ENCODE measurements around the gene C1QL4. TPM values are rescaled to one million over a fixed set of nuclear protein-coding genes. Genes with fewer than 3 reads are reported as not detected.
A peak's percentile ranks its signal among the peaks of the same experiment; 100 is the strongest.

C1QL4 gene
- total and polyA plus RNA-seq, 2 donors (not counting 1 experiment from before 2014, with no cell fraction given), result 0.17 TPM; not detected in 1

DNA sequence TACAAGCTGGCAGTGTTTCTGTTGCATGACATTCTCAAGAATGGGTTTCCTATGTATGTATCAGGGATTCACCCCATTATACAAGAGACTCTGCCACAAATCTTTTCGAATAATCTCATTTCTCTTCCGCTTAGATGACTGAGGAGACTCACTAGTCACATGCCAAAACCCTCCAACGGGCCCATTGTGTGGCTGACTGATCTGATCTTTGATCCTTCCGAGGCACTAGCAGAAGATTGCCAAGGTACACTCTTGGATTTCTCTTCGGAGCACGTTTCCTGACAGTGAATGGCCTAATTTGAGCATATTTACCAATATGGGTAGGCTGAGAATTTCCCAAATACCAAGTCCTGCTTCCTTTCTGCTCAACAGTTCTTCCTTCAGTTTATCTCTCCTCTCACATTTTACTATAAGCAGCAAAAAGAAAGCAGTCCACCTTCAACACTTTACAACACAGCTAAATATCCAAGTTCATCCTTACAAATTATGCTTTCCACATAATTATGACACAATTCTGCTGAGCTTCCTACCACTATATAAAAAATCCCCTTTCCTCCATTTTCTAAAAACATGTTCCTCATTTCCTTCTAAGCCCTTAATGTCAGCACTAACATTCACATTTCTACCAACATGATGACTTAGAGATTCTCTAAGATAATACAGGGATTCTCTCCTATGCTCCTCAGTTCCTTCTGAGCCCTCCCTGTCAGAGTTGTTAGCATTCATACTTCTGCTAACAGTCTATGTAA, 31.1 kb downstream of the C1QL4 start:
- Histone ChIP-seq H3K27ac (ENCODE audit: insufficient read depth, low read length) (no peak overlapping the region), H3K4me2 (ENCODE audit: extremely low read depth, insufficient read depth, low read length) (no peak overlapping the region), H3K27me3 (ENCODE audit: control insufficient read depth, insufficient read depth, low read length) (peaks cover 5% of the 10 kb centered on the region), H2AFZ (ENCODE audit: low read length) (no peak overlapping the region), H3K4me1 (ENCODE audit: control insufficient read depth, extremely low read depth, insufficient read depth, low read length) (no peaks in the 10 kb centered on the region), H3K4me3 (replicated peaks in 1 of 4; ENCODE audit: control extremely low read depth in 1 of 4, insufficient read depth in 1 of 4, low read depth in 3 of 4, low read length in 4 of 4) (no peak overlapping the region), H3K36me3 (ENCODE audit: control insufficient read depth, insufficient read depth, low read length) (no peaks in the 10 kb centered on the region), H3K9me3 (ENCODE audit: control insufficient read depth, insufficient read depth, low read depth, low read length) (no peaks in the 10 kb centered on the region), H3K9ac (ENCODE audit: insufficient read depth, low read length) (no peak overlapping the region), H4K20me1 (ENCODE audit: control insufficient read depth, extremely low read depth, insufficient read depth, low read length) (no peaks in the 10 kb centered on the region), H3K79me2 (ENCODE audit: control insufficient read depth, insufficient read depth, low read length) (no peaks in the 10 kb centered on the region)
- DNase-seq (ENCODE audit: low read depth in 2 of 2), result no peak
- TF ChIP-seq, protein P1, sequence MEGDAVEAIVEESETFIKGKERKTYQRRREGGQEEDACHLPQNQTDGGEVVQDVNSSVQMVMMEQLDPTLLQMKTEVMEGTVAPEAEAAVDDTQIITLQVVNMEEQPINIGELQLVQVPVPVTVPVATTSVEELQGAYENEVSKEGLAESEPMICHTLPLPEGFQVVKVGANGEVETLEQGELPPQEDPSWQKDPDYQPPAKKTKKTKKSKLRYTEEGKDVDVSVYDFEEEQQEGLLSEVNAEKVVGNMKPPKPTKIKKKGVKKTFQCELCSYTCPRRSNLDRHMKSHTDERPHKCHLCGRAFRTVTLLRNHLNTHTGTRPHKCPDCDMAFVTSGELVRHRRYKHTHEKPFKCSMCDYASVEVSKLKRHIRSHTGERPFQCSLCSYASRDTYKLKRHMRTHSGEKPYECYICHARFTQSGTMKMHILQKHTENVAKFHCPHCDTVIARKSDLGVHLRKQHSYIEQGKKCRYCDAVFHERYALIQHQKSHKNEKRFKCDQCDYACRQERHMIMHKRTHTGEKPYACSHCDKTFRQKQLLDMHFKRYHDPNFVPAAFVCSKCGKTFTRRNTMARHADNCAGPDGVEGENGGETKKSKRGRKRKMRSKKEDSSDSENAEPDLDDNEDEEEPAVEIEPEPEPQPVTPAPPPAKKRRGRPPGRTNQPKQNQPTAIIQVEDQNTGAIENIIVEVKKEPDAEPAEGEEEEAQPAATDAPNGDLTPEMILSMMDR (conservative IDR thresholded peaks at IDR 0.05 in 1 of 2, IDR thresholded peaks at IDR 0.05 in 1 of 2; ENCODE audit: low read depth in 1 of 2, low read length in 2 of 2), result no peak
- no peak for TF ChIP-seq EZH2 (IDR thresholded peaks at IDR 0.05; ENCODE audit: low read length, missing control alignments)

DNA sequence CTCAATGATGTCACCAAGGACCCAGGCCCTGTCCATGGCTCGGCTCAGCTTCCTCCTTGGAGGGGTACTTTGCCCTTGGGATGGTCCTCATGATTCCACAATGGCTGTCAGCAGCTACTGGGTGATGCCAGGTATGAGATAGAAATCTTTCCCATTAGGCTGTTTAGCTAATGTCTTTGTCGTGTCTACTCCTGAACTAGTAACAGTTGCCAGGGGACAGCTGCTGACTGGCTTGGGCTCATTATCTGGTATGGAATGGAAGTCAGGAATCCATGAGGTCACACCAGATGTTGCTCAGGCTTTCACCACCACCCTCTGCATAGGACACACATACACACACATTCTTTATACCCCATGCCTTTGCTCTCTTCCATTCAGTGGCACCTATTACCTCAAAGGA, 32.8 kb downstream of the C1QL4 start:
- Histone ChIP-seq H3K4me3 (replicated peaks in 1 of 4; ENCODE audit: control extremely low read depth in 1 of 4, insufficient read depth in 1 of 4, low read depth in 3 of 4, low read length in 4 of 4) (no peak overlapping the region), H3K79me2 (ENCODE audit: control insufficient read depth, insufficient read depth, low read length) (no peaks in the 10 kb centered on the region), H3K9ac (ENCODE audit: insufficient read depth, low read length) (no peak overlapping the region), H3K9me3 (ENCODE audit: control insufficient read depth, insufficient read depth, low read depth, low read length) (no peaks in the 10 kb centered on the region), H3K4me2 (ENCODE audit: extremely low read depth, insufficient read depth, low read length) (no peak overlapping the region), H3K27me3 (ENCODE audit: control insufficient read depth, insufficient read depth, low read length) (peaks cover 5% of the 10 kb centered on the region), H4K20me1 (ENCODE audit: control insufficient read depth, extremely low read depth, insufficient read depth, low read length) (no peaks in the 10 kb centered on the region), H2AFZ (ENCODE audit: low read length) (no peak overlapping the region), H3K36me3 (ENCODE audit: control insufficient read depth, insufficient read depth, low read length) (no peaks in the 10 kb centered on the region), H3K27ac (ENCODE audit: insufficient read depth, low read length) (no peak overlapping the region), H3K4me1 (ENCODE audit: control insufficient read depth, extremely low read depth, insufficient read depth, low read length) (no peaks in the 10 kb centered on the region)
- peak; percentile 17 to 49 for DNase-seq (ENCODE audit: low read depth in 2 of 2)
- no peak for TF ChIP-seq EZH2 (IDR thresholded peaks at IDR 0.05; ENCODE audit: low read length, missing control alignments)
- TF ChIP-seq, protein P1 (conservative IDR thresholded peaks at IDR 0.05 in 1 of 2, IDR thresholded peaks at IDR 0.05 in 1 of 2; ENCODE audit: low read depth in 1 of 2, low read length in 2 of 2), result no peak

GRCh38 chr12:49301760-49302159, 35.2 kb downstream of the C1QL4 start:
- H3K4me3 ChIP-seq (replicated peaks in 1 of 4; ENCODE audit: control extremely low read depth in 1 of 4, insufficient read depth in 1 of 4, low read depth in 3 of 4, low read length in 4 of 4), result no peak overlapping the region
- no peak for DNase-seq (ENCODE audit: low read depth in 2 of 2)
- H3K9me3 ChIP-seq (ENCODE audit: control insufficient read depth, insufficient read depth, low read depth, low read length), result no peaks in the 10 kb centered on the region
- no peak overlapping the region for H2AFZ ChIP-seq (ENCODE audit: low read length)
- no peak overlapping the region for H3K9ac ChIP-seq (ENCODE audit: insufficient read depth, low read length)
- H3K36me3 ChIP-seq (ENCODE audit: control insufficient read depth, insufficient read depth, low read length), result no peaks in the 10 kb centered on the region
- no peaks in the 10 kb centered on the region for H4K20me1 ChIP-seq (ENCODE audit: control insufficient read depth, extremely low read depth, insufficient read depth, low read length)
- no peak overlapping the region for H3K4me2 ChIP-seq (ENCODE audit: extremely low read depth, insufficient read depth, low read length)
- H3K4me1 ChIP-seq (ENCODE audit: control insufficient read depth, extremely low read depth, insufficient read depth, low read length), result no peaks in the 10 kb centered on the region
- no peak for TF ChIP-seq EZH2 (IDR thresholded peaks at IDR 0.05; ENCODE audit: low read length, missing control alignments)
- TF ChIP-seq, protein P1 (conservative IDR thresholded peaks at IDR 0.05 in 1 of 2, IDR thresholded peaks at IDR 0.05 in 1 of 2; ENCODE audit: low read depth in 1 of 2, low read length in 2 of 2), result no peak
- no peaks in the 10 kb centered on the region for H3K79me2 ChIP-seq (ENCODE audit: control insufficient read depth, insufficient read depth, low read length)
- H3K27ac ChIP-seq (ENCODE audit: insufficient read depth, low read length), result no peak overlapping the region
- peaks cover 15% of the 10 kb centered on the region for H3K27me3 ChIP-seq (ENCODE audit: control insufficient read depth, insufficient read depth, low read length)

Data from fibroblast of lung (primary cell).